Measurements from ENCODE around the gene TMEM82. TPM values are rescaled to one million over a fixed set of nuclear protein-coding genes. Genes with fewer than 3 reads are reported as not detected.

Gene TMEM82
- polyA plus RNA-seq, 1 donor from 2014 or later: not detected

DNA sequence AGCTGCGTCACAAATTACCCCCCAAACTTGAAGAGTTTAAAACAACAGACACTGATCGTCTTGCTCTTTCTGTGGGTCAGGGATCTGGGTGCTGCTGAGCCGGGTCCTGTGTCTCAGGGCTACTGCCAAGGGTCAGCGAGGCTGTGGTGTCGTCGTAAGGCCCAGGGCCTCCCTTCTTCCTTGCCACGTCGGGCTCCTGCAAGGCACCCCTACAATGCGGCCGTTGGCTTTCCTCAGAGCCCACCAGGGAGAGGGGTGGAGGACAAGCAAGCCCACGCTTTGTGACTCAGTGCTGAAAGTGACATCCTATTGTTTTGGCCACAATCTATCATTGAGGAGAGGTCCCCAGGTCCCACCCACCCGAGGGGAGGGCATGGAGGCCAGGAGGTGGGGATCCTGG, 8.6 kb downstream of the TMEM82 start:
- Histone ChIP-seq H3K79me2 (replicated peaks; ENCODE audit: insufficient read depth, low read length) (no peaks in the 10 kb centered on the region), H3K9me3 (ENCODE audit: low read length) (no peaks in the 10 kb centered on the region), H3K4me3 (ENCODE audit: low read length) (no peak overlapping the region), H4K20me1 (ENCODE audit: insufficient read depth) (no peaks in the 10 kb centered on the region), H3K9ac (ENCODE audit: low read length) (no peak overlapping the region), H3F3A (ENCODE audit: insufficient read depth, low read length, poor library complexity, severe bottlenecking) (no peaks in the 10 kb centered on the region), H3K36me3 (ENCODE audit: insufficient read depth, low read length) (no peaks in the 10 kb centered on the region), H2AFZ (ENCODE audit: low read depth, low read length) (no peak overlapping the region), H3K4me2 (ENCODE audit: low read length) (no peak overlapping the region), H3K27me3 (ENCODE audit: insufficient read depth, low read depth, low read length) (no peaks in the 10 kb centered on the region), H3K9me2 (ENCODE audit: insufficient read depth, low read length) (no peaks in the 10 kb centered on the region), H3K27ac (ENCODE audit: low read length) (no peak overlapping the region)
- TF ChIP-seq MXI1 (conservative IDR thresholded peaks at IDR 0.05; ENCODE audit: poor library complexity, severe bottlenecking) (no peak), TAF1 (IDR thresholded peaks at IDR 0.05; ENCODE audit: low read depth) (no peak), POLR2AphosphoS5 (IDR thresholded peaks at IDR 0.05) (no peak), EZH2 (IDR thresholded peaks at IDR 0.05; ENCODE audit: borderline replicate concordance, insufficient read depth, low read length, poor library complexity, severe bottlenecking) (no peak), RAD21 (conservative IDR thresholded peaks at IDR 0.05) (no peak), EP300 (conservative IDR thresholded peaks at IDR 0.05; ENCODE audit: poor library complexity, severe bottlenecking) (no peak), SMC3 (conservative IDR thresholded peaks at IDR 0.05; ENCODE audit: poor library complexity) (no peak)
- TF ChIP-seq, protein P1, sequence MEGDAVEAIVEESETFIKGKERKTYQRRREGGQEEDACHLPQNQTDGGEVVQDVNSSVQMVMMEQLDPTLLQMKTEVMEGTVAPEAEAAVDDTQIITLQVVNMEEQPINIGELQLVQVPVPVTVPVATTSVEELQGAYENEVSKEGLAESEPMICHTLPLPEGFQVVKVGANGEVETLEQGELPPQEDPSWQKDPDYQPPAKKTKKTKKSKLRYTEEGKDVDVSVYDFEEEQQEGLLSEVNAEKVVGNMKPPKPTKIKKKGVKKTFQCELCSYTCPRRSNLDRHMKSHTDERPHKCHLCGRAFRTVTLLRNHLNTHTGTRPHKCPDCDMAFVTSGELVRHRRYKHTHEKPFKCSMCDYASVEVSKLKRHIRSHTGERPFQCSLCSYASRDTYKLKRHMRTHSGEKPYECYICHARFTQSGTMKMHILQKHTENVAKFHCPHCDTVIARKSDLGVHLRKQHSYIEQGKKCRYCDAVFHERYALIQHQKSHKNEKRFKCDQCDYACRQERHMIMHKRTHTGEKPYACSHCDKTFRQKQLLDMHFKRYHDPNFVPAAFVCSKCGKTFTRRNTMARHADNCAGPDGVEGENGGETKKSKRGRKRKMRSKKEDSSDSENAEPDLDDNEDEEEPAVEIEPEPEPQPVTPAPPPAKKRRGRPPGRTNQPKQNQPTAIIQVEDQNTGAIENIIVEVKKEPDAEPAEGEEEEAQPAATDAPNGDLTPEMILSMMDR (IDR thresholded peaks at IDR 0.05; ENCODE audit: poor library complexity, severe bottlenecking): no peak
- TF ChIP-seq, protein P2, sequence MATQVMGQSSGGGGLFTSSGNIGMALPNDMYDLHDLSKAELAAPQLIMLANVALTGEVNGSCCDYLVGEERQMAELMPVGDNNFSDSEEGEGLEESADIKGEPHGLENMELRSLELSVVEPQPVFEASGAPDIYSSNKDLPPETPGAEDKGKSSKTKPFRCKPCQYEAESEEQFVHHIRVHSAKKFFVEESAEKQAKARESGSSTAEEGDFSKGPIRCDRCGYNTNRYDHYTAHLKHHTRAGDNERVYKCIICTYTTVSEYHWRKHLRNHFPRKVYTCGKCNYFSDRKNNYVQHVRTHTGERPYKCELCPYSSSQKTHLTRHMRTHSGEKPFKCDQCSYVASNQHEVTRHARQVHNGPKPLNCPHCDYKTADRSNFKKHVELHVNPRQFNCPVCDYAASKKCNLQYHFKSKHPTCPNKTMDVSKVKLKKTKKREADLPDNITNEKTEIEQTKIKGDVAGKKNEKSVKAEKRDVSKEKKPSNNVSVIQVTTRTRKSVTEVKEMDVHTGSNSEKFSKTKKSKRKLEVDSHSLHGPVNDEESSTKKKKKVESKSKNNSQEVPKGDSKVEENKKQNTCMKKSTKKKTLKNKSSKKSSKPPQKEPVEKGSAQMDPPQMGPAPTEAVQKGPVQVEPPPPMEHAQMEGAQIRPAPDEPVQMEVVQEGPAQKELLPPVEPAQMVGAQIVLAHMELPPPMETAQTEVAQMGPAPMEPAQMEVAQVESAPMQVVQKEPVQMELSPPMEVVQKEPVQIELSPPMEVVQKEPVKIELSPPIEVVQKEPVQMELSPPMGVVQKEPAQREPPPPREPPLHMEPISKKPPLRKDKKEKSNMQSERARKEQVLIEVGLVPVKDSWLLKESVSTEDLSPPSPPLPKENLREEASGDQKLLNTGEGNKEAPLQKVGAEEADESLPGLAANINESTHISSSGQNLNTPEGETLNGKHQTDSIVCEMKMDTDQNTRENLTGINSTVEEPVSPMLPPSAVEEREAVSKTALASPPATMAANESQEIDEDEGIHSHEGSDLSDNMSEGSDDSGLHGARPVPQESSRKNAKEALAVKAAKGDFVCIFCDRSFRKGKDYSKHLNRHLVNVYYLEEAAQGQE (IDR thresholded peaks at IDR 0.05; ENCODE audit: borderline replicate concordance): no peak

DNA sequence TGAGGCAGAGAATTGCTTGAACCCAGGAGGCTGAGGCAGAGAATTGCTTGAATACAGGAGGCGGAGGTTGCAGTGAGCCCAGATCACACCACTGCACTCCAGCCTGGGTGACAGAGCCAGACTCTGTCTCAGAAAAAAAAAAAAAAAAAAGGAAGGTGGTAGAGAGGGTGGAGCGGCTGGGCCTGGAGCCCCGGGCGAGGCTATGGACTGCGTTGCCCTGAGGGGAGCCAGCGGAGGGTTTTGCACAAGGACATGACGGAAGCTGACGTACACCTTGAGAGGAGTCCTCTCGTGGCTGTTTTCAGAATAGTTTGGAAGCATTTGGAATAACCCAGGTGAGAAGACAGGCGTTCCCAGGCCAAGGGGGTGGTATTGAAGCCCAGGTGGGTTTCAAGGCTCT, 9.4 kb downstream of the TMEM82 start:
- TF ChIP-seq, protein P1 (IDR thresholded peaks at IDR 0.05; ENCODE audit: poor library complexity, severe bottlenecking): no peak
- TF ChIP-seq MXI1 (conservative IDR thresholded peaks at IDR 0.05; ENCODE audit: poor library complexity, severe bottlenecking): no peak
- no peak for TF ChIP-seq EP300 (conservative IDR thresholded peaks at IDR 0.05; ENCODE audit: poor library complexity, severe bottlenecking)
- TF ChIP-seq POLR2AphosphoS5 (IDR thresholded peaks at IDR 0.05): no peak
- TF ChIP-seq SMC3 (conservative IDR thresholded peaks at IDR 0.05; ENCODE audit: poor library complexity): no peak
- no peak for TF ChIP-seq TAF1 (IDR thresholded peaks at IDR 0.05; ENCODE audit: low read depth)
- TF ChIP-seq, protein P2 (IDR thresholded peaks at IDR 0.05; ENCODE audit: borderline replicate concordance): no peak
- TF ChIP-seq RAD21 (conservative IDR thresholded peaks at IDR 0.05): no peak
- no peak for TF ChIP-seq EZH2 (IDR thresholded peaks at IDR 0.05; ENCODE audit: borderline replicate concordance, insufficient read depth, low read length, poor library complexity, severe bottlenecking)
- Histone ChIP-seq H3K36me3 (ENCODE audit: insufficient read depth, low read length) (no peaks in the 10 kb centered on the region), H3K9me2 (ENCODE audit: insufficient read depth, low read length) (no peaks in the 10 kb centered on the region), H3K4me2 (ENCODE audit: low read length) (no peak overlapping the region), H3K27me3 (ENCODE audit: insufficient read depth, low read depth, low read length) (no peaks in the 10 kb centered on the region), H3K9ac (ENCODE audit: low read length) (no peak overlapping the region), H4K20me1 (ENCODE audit: insufficient read depth) (no peaks in the 10 kb centered on the region), H3K9me3 (ENCODE audit: low read length) (no peaks in the 10 kb centered on the region), H3K27ac (ENCODE audit: low read length) (no peak overlapping the region), H3K4me3 (ENCODE audit: low read length) (no peak overlapping the region), H3F3A (ENCODE audit: insufficient read depth, low read length, poor library complexity, severe bottlenecking) (no peaks in the 10 kb centered on the region), H2AFZ (ENCODE audit: low read depth, low read length) (no peak overlapping the region), H3K79me2 (replicated peaks; ENCODE audit: insufficient read depth, low read length) (no peaks in the 10 kb centered on the region)
